NCI-H446 (cell line): ENCODE data around the gene AMOTL2.
A peak's percentile ranks its signal among the peaks of the same experiment; 100 is the strongest.

Source experiments
- DNase-seq, 2 experiments: peaks; one replicate each; lab custom pipeline; 2025; lab: John Stamatoyannopoulos, UW

The AMOTL2 gene

GRCh38 chr3:134374105-134374790 lies at the start of gene AMOTL2:
Gene AMOTL2, minus strand, starts transcription at chr3:134374447. Its CDS starts 3,014 bp downstream, at chr3:134371433.
- DNase-seq: peak; percentile 73 to 85

GRCh38 chr3:134423153-134423552 lies 48.9 kb upstream of the AMOTL2 start:
- DNase-seq: peak; percentile 65 to 89

GRCh38 chr3:134419960-134420321 lies 45.7 kb upstream of the AMOTL2 start:
- DNase-seq: no peak

GRCh38 chr3:134419214-134419959 lies 45.1 kb upstream of the AMOTL2 start:
- no peak for DNase-seq

GRCh38 chr3:134409041-134409440 lies 34.8 kb upstream of the AMOTL2 start:
- DNase-seq: no peak

- DNase-seq: no peak
Measured at GRCh38 chr3:134407239-134407625, 33.0 kb upstream of the AMOTL2 start.

GRCh38 chr3:134406331-134407238 lies 32.3 kb upstream of the AMOTL2 start:
- peak; percentile 30 to 83 for DNase-seq

GRCh38 chr3:134404366-134404885 lies 30.2 kb upstream of the AMOTL2 start:
- no peak for DNase-seq

- DNase-seq: no peak
Measured at GRCh38 chr3:134397755-134398154, 23.5 kb upstream of the AMOTL2 start.

GRCh38 chr3:134395103-134395502 lies 20.9 kb upstream of the AMOTL2 start:
- DNase-seq: no peak

GRCh38 chr3:134394380-134394779 lies 20.1 kb upstream of the AMOTL2 start:
- no peak for DNase-seq

- DNase-seq: no peak
Measured at GRCh38 chr3:134393074-134393473, 18.8 kb upstream of the AMOTL2 start.

- DNase-seq: peak; percentile 34 to 89
Measured at GRCh38 chr3:134392336-134392983, 18.2 kb upstream of the AMOTL2 start.

- DNase-seq: peak in 1 of 2 experiments; percentile 16
Measured at GRCh38 chr3:134389865-134390264, 15.6 kb upstream of the AMOTL2 start.

- DNase-seq: no peak
Measured at GRCh38 chr3:134388788-134389485, 14.7 kb upstream of the AMOTL2 start.

- DNase-seq: no peak
Measured at GRCh38 chr3:134388292-134388691, 14.0 kb upstream of the AMOTL2 start.

- DNase-seq: no peak
Measured at GRCh38 chr3:134387293-134387692, 13.0 kb upstream of the AMOTL2 start.

- no peak for DNase-seq
Measured at GRCh38 chr3:134384963-134385362, 10.7 kb upstream of the AMOTL2 start.

- no peak for DNase-seq
Measured at GRCh38 chr3:134381831-134382442, 7.7 kb upstream of the AMOTL2 start.

GRCh38 chr3:134381076-134381475 lies 6.8 kb upstream of the AMOTL2 start:
- no peak for DNase-seq

- no peak for DNase-seq
Measured at GRCh38 chr3:134380249-134380648, 6.0 kb upstream of the AMOTL2 start.
